Endometrial microvascular endothelial cells (primary cell): ENCODE data around the gene MEI1. TPM values are rescaled to one million over a fixed set of nuclear protein-coding genes. Genes with fewer than 3 reads are reported as not detected.

ENCODE experiments used
- in situ Hi-C: cut with HindIII; loops from 2 replicates; pipeline ENCODE4 v1.10.0; 2017; ENCODE audit warnings: low sequenced_read_pairs, low pct_unique_long_range_greater_than_20kb; ENCODE audit errors: inconsistent ontology term
- total RNA-seq: library from RNA; depleted of rRNA; stranded (reverse); fragments of >200 nt; gene quantifications from one replicate; pipeline ENCODE4 v1.2.3, GENCODE V29; 2015; ENCODE audit errors: inconsistent ontology term

MEI1 gene
- total RNA-seq, 1 donor from 2014 or later, result 0.28 TPM

DNA sequence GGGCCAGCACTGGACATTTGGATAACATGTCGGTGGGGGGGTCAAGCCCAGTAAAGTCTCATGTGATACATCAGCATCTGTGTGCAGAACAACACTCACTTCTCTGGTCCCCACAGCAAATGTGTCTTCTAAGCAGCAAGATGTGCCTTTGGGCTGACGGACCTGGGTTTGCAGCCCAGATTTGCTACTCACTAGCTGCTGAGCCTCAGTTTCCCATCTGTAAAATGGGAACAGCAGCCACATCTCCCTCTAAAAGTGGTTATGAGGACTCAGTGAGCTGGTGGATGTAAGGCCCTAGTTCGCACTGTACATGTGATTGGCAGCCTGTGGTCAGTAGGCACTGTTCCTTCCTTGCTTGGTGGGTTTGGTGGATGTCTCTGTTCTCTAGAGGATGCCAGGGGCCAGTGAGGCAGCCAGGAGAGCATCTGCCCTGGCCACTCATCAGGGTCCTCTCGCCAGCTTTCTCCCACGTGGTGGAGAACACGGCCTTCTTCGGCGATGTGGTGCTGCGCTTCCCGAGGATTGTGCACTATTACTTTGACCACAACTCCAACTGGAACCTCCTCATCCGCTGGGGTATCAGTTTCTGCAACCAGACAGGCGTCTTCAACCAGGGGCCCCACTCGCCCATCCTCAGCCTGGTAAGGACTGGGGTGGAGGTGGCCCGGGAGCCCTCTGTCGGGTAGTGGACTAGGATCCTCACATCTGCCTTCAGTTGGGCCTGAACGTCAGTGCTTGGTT lies 113.7 kb downstream of the MEI1 start:
- in situ Hi-C loops, result no loop called here

GRCh38 chr22:41813726-41814410 lies 114.6 kb downstream of the MEI1 start:
- in situ Hi-C loops, result no loop called here

DNA sequence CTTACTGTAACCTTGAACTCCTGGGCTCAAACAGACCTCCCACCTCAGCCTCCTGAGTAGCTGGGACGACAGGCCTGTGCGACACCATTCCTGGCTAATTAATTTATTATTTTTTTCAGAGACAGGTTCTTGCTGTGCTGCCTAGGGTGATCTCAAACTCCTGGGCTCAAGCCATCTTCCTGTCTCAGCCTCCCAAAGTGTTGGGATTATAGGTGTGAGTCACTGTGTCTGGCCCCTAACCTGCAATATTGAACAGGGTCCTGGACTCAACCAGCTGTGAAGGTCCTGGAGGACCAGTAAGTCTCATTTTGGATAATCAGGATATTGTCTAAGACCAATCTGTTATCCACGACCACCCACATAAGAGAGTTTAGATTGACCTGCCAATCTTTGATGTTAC lies 116.4 kb downstream of the MEI1 start:
- in situ Hi-C loops, result no loop called here

DNA sequence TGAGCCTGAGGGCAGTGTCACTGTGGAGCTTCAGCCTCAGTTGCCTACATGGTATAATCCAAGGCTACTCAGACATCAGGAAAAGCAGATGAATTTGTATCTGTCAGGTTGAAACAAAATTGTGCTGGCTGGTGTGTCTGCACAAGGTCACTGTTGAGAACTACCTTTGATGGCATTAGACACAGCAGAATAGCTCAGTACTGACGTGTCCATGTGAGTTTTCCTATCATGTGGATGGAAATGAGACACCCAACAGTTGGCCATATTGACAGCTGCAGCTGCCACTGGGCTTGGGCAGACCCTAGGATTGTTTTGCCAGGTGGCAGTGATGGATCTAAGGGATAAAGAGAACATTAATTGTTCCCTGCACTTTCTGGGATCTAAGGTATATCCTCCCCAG lies 116.9 kb downstream of the MEI1 start:
- in situ Hi-C loops, result no loop called here

- in situ Hi-C loops, result no loop called here
Observed at GRCh38 chr22:41816871-41817270, 117.6 kb downstream of the MEI1 start.

DNA sequence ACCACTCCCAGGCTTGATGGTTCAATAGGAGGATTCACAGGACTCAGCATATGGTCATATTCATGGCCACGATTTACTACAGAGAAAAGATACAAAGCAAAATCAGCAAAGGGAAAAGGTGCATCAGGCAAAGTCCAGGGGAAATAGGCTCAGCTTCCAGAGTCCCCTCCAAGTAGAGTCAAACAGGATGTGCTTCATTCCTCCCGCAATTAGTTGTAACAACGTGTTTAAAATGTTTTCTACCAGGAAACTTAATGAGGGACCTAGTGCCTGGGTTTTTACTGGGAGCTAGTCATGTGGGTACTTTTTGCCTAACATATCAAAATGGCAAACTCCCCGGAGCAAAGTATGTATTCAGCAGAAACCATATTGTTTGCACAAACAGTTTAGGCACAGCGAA lies 118.7 kb downstream of the MEI1 start:
- in situ Hi-C loops, result no loop called here

- in situ Hi-C loops, result no loop called here
Observed at GRCh38 chr22:41818596-41818995, 119.3 kb downstream of the MEI1 start.

DNA sequence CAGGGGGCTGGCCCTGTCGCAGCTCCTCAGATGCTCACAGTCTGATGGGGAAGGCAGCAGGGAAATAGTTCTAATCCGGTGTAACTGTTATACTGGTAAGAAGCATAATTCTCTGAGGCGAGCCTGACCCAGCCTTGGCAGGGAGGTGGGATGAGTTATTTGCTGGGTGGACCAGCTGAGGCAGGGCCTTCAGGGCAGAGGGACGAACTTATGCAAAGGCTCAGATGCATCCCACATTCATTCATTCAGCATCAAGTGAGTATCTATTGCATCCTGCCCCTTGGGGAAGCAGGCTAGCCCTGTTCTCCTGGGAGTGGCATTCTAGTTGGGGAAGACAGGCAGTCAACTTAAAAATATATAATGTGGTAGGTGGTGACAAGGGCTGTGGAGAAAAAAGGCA lies 120.0 kb downstream of the MEI1 start:
- in situ Hi-C loops, result no loop called here

DNA sequence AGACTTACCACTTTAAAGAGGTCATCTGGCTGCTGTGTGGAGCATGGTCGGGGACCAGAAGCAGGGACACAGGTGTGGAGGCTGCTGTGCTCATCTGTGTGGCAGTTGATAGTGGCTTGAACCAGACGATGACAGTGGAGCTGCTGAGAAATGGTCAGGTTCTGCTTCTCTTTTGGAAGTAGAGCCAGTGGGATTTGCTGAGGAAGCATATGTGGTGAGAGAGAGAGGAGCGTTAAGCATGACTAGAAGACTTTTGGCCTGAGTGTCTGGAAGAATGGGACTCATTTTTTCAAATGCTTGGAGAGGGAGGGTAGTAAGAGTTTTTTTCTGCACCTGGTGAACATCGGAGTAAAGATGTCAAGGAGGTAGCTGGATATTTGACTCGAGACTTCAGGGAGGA lies 121.1 kb downstream of the MEI1 start:
- in situ Hi-C loops, result no loop called here

DNA sequence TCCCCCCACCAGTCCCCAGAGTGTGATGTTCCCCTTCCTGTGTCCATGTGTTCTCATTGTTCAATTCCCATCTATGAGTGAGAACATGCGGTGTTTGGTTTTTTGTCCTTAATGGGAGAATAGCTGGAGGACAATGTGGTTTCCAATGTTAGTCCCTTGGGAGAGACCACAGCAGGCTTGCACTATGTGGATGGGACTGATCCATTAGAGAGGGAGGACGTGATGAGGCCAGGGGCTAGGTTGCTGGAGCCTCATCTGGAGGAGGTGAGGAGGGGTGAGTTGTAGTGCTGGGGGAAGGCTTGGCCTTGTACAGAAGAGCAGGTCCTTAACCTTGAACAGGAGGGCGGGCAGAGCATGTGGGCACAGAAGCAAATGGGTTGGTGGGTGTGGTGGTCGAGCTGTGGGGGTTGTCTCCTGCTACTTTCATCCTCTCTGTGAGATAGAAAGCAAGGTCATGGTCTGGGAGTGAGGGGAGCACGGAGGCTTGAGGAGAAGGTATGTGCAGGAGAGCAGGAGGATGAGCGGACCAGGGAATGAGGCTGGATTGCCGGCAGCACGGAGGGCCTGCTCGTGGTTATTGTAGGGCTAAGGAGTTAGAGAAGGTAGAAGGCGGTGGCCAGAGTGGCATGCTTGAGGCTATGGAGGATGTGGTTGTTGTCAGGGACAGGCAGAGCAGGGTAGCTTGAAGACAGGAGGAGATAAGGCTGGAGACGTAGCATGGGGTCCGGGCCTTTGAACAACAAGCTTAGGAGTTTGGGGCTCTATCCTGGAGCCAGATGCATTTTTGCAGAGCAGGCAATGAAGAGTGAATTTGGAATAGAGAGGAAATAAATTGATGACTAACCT lies 122.4 kb downstream of the MEI1 start:
- in situ Hi-C loops, result no loop called here

GRCh38 chr22:41822317-41823057 lies 123.2 kb downstream of the MEI1 start:
- in situ Hi-C loops, result no loop called here

GRCh38 chr22:41823797-41824196 lies 124.5 kb downstream of the MEI1 start:
- in situ Hi-C loops, result no loop called here

DNA sequence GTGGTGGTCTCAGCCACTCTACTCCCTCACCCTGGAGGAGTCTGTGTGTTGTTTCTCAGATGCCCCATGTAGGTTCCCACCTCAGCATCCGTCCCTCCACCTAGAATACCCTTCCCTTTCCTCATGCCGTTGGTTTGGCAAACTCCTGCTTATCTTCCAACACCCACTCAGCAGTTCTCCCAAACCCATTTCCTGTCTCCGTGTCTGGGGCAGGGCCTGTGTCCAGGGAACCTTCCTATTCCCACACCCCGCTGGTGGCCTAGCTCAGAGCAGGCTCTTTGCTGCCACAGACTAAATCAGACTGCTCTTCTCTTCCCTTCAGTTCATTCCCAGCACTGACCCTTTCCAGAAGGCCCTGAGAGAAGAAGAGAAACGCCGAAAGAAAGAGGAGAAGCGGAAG lies 126.1 kb downstream of the MEI1 start:
- in situ Hi-C loops, result no loop called here

GRCh38 chr22:41826021-41826420 lies 126.7 kb downstream of the MEI1 start:
- in situ Hi-C loops, result no loop called here

DNA sequence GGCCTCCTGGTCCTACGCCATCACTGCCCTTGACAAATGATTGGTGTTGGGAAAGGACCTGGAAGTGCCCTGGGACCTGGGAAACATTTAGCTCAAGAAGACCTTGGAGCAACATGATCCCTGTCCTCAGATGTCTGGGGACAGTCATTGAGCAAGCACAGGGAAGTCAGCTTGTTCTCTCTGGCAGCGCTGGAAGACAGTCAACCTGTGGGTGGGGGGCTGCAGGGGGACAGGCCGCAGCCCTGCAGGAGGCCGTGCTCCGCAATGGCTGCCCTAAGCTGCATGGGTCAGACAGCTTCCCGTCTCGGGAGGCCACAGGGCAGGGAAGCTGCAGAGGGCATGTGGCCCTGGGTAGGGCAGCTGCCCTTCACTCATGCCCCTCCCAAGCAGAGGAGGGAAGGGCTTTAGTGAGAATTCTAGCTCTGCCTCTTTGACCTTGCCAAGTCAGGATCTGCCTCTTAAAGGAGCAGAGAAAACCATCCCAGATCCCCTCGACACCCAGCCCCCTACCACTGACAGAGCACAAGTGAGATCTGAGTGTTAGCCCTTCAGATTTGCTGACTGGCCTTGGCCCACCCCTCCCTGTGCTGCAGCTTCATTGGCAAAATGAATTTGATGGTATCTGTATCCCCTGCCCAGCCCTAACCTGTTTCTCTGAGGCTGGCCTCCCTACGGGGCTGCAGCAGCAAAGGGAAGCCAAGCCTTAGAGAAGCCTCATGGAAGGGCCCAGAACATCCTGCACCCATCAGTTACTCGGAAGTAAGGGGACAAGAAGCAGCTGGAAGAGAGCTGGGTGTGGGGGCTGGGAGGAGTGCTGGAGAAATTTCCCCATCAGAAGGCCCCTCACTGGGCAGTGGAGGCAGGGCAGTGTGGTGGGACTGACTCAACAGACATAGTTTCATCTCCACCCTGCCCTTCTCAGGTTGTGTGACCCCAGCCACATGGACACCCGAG lies 127.4 kb downstream of the MEI1 start:
- in situ Hi-C loops, result no loop called here

DNA sequence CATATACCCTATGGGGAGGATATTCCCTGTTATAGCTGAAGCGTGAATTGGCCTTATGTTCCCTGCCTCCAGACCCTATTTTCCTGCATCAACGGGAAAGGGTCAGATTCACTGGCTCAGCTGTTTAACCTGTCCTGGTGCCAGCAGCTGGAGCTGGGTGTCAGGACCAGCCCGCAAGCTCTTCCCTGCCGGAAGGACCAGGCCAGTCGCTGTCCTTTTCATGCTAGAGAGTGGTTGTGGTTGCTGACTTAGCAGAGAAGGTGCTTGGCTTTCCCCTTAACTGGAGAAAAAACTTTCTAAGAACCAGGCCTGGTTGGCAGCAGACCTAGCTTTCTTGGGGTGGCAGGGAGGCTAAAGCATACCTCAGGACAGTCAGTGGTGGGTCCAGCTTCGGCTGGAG lies 128.4 kb downstream of the MEI1 start:
- in situ Hi-C loops, result no loop called here

DNA sequence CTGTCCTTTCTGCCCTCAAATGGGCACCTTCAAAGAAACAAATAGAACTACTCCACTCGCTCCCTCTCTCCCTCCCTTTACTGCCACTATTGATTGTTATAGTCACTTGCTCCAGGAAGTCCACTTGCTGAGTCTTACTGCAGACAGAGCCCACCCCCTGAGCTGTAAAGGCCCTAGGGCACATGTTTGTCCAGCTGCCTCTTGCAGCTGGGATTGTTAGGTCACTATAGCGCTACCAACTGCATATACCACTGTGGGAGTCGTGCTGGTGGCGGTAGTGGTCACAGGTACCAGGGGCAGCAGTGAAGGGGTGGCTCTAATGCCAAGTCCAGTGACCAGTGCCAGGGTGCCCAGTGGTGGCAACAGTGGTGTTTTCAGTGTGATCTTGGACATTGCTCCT lies 129.2 kb downstream of the MEI1 start:
- in situ Hi-C loops, result no loop called here

DNA sequence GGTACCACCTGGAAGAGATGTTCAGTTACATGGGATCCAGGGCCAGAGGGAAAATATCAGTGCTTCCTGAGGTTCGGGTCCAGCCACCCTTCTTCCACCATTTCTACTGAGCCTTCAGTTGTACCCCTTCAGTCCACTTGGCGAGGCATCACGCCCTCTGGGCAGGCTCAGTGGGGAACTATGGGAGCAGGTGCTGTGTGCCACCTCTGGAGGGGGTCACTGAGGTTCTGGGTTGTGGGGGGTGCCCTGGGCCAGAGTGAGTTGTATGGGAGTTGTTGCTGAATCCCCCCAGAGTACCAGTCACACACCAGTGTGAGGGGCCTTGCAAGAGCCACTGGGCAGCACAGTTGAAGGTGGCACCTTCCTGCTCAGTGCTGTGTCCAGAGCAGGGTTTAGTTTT lies 130.9 kb downstream of the MEI1 start:
- in situ Hi-C loops, result no loop called here
